Ramos (cell line): ENCODE measurements around the gene GSG1L.

Experiments used
- in situ Hi-C: fragments of 300-500 bp; cut with MboI; formaldehyde crosslinking; loops from one replicate; pipeline ENCODE4 v1.14.3; 2022; ENCODE audit warnings: low sequenced_read_pairs; ENCODE audit not compliant: unreplicated experiment

Gene GSG1L

DNA sequence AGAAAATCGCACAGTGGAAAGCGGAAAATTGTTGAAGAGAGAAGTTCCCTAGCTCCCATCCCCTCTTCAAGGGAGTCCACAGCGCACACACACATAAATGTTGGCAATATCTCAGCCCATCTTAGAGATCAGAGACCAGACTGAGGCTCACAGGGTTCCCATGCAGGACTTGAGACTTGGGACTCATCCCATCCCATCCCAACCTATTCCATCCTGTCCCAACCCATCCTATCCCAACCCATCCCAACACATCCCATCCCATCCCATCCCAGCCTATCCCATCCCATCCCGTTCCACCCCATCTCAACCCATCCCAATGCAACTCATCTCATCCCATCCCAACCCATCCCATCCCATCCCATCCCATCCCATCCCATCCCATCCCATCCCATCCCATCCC, 29.6 kb downstream of the GSG1L start:
- in situ Hi-C loops, result no loop called here

GRCh38 chr16:28029387-28030002, 34.0 kb downstream of the GSG1L start:
- in situ Hi-C loops, result no loop called here

GRCh38 chr16:28027055-28027454, 36.5 kb downstream of the GSG1L start:
- in situ Hi-C loops, result no loop called here

GRCh38 chr16:28025631-28026030, 37.9 kb downstream of the GSG1L start:
- in situ Hi-C loops, result no loop called here

- in situ Hi-C loops, result no loop called here
Observed at GRCh38 chr16:28019218-28019617, 44.3 kb downstream of the GSG1L start.

DNA sequence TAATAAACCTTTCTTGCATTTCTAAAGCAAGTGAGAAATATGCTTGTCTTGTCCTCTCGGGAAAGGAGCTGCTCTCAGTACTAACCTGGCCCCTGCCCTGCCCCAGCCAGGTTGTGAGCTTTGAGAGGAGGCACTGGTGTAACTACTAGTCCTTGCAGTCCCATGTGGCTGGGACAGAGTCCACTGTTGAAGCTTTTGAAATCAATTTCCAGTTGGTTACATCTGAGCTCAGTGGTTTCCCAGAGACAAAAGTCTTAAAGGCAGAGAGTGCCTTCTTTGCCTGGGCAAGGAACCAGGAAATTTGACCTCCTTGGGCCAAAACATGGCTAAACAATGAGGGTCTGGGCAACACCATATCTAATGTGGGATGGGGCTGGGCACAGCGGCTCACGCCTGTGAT, 48.7 kb downstream of the GSG1L start:
- in situ Hi-C loops, result no loop called here

GRCh38 chr16:28013878-28014277, 49.6 kb downstream of the GSG1L start:
- in situ Hi-C loops, result no loop called here

DNA sequence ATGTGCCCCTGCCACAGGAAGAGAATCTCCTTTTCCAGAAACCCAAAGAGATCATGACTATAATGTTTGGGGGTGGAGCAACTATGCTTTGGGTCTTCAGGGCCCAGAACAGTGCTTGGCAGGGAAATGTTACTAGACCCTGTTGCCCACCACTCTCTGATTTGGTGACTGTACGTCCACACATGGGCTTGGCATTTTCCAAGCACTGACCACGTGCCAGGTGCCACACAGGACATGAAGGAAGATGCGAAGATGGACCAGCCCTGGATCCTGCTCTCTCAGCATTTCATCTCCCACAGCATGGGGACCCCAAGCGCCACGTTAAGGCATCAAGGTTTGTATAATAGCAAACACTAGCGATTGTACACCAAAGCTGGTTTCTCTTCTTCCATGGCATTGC, 50.1 kb downstream of the GSG1L start:
- in situ Hi-C loops, result no loop called here

DNA sequence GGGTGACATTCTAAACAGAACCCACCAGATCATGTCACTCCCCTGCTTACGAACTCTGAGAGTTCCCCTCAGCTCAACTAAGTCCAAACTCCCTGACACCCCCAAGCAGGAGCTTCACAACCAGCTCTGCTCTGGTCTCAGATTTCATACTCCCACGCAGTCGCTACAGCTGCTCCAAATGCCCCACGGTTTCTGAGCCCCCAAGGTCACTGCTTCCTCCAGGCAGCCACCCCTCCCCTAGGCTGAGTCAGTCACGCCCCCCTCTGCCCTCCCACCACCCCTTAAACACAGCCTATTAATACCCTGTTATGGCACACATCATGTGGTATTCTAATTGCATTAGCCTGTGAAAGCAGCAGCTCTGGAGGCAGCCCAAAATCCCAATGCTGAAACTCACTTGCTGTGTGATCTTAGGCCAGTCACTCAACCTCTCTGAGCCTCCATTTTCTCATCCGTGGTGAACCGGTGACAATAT, 51.5 kb downstream of the GSG1L start:
- in situ Hi-C loops, result no loop called here

DNA sequence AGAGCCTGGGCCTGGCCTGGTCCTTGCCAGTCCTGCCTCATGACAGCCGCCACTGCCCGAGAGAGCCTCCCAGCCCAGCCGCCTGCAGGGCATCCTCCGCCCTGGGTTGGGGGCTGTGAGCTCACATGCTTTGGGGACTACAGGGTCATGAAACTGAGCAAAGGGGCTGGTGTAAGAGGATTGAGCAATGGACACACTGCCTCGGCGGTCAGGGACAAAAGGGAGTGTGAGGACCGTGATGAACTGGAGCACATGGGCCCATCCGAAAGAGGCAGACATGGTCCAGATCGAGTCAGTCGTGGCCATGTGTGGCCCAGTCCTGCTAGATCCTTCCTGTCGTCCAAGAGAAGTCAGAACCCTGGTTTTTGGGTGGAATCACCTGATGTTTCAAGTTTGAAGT, 52.3 kb downstream of the GSG1L start:
- in situ Hi-C loops, result no loop called here

DNA sequence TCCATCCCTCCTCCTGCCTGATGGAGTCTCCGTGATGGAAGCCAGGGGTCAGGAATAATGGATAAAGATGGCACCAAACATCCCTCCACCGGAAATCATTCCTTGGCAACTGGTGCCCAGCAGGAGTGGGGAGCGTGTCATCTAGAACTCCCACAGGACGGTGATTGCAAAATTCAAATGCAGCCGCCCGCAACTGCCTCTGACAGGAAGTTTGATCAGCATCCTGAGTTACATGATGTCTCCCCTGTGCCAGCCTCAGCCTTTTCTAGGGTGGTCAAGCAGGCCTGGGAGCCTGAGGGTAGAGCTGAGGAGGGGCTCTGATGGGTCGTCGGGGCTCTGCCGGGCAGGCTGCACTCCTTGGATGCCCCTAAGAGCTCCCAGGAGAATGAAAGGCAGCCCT, 52.8 kb downstream of the GSG1L start:
- in situ Hi-C loops, result no loop called here

- in situ Hi-C loops, result no loop called here
Observed at GRCh38 chr16:28009586-28010373, 53.7 kb downstream of the GSG1L start.

DNA sequence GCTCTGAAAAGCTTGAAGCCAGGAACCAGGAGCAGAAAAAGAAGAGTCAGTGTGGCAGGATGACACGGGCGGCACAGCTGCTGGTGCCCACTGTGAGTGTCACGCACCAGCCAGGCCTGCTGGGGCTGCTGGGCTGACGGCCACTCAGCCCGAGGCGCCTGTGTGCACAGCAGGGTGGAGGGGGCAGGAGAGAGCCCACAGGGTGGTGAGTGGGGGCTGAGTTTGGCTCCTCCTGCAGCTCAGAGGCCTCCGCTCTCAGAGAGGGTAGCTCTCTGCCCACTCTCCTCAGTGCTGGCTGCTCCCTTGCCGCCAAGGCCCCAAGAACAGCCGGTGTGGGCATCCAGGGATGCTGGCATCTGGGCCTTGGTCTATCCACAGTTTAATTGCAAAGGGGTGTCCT, 59.6 kb downstream of the GSG1L start:
- in situ Hi-C loops, result no loop called here

GRCh38 chr16:28003021-28003865, 60.3 kb downstream of the GSG1L start:
- in situ Hi-C loops, result no loop called here

DNA sequence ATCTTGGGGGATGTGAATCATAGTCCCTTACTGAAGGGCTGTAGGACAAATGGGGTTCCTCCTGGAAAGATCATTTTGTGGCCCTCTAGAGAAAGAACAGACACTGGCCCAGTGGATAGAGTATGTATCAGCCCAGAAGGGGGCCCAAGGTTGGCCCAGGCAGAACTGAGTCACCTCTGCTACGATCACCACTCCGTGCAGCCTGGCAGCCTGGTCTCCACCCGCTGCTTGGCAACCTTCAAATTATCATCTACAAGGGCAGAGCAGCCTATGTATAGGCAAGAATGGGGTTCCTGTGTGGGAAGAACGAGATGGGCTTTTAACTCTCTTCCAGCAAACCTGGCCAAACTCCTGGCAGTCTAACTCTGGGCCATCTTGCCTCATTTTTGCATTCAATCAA, 61.9 kb downstream of the GSG1L start:
- in situ Hi-C loops, result no loop called here

- in situ Hi-C loops, result no loop called here
Observed at GRCh38 chr16:28001184-28001583, 62.3 kb downstream of the GSG1L start.

GRCh38 chr16:28000314-28001169, 63.0 kb downstream of the GSG1L start:
- in situ Hi-C loops, result no loop called here

DNA sequence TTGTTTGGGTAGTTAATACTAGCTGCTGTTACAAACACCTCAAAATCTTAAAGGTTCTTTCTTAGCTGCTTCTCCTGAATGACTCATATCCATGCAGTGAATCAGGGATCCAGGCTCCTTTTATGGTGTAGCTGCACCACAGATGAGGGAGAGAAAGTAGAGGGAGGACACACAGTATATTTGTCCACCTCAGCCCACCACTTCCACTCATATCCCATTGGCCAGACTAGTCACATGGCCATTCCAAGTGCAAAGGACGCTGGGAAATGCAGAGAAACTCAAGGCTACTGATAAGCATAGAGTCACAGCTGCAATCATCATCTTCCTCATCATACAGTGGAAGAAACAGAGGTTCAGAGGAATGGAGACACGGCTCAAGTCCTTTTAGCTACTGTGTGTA, 63.8 kb downstream of the GSG1L start:
- in situ Hi-C loops, result no loop called here

- in situ Hi-C loops, result no loop called here
Observed at GRCh38 chr16:27995378-27995777, 68.1 kb downstream of the GSG1L start.

DNA sequence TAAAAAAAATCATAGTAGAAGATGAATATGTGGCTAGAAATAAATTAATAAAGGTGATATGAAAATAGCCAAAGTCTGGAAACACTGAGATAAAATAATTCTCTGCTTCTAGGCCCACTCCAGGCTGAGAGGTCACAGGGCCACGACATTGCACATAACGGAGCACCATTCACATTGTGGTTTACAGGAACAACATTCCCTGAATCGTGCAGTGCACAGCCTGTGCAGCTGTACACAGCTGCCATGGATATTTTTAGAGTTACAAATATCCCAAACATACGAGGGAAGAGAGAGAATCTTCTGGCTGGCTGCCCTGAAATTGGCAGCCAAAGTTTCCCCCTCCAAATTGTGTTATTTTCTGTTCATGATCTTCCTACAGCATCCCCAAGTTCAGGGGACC, 68.8 kb downstream of the GSG1L start:
- in situ Hi-C loops, result no loop called here
